ENCODE data around the gene ABHD17C.

DNA sequence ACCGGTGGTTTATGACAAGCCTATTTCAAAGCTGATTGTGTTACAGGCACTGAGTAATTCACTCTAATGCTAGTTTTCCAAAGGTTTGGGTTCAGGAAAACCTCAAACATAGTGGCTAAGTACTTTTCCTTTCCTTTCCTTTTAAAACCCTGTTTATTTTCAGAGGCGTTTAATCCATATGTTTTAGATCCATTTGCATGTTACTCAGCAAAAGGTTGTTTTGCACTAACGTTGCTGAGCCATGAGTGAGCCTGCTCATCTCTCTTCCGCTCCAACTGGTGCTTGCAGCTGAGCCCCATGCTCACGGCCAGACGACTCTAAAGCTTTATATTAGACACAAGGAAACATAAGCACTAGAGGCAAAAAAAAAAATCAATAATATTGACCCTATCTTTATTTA lies 93.4 kb downstream of the ABHD17C start:
- TF ChIP-seq POLR2AphosphoS5 (IDR thresholded peaks at IDR 0.05; ENCODE audit: borderline replicate concordance, low read depth, low read length) (no peak), FOXP2 (optimal IDR thresholded peaks at IDR 0.05; ENCODE audit: control extremely low read depth, extremely low read length, insufficient read depth) (no peak)

Data from SK-N-MC (cell line).